HG03521 (cell line): Measurements from ENCODE around the gene CFAP58.

Source experiments
- ATAC-seq: cut with Tn5 transposase; IDR thresholded peaks from one replicate; pipeline ENCODE4 v1.9.1; 2021; ENCODE audit warnings: mild to moderate bottlenecking, moderate library complexity; ENCODE audit not compliant: unreplicated experiment

CFAP58 gene

GRCh38 chr10:104321725-104322415 is 31.8 kb upstream of the CFAP58 start:
- no peak for ATAC-seq

GRCh38 chr10:104322416-104322782 is 31.2 kb upstream of the CFAP58 start:
- no peak for ATAC-seq

- no peak for ATAC-seq
Measured at GRCh38 chr10:104323085-104323484, 30.5 kb upstream of the CFAP58 start.

- no peak for ATAC-seq
Measured at GRCh38 chr10:104323760-104324201, 29.9 kb upstream of the CFAP58 start.

GRCh38 chr10:104324221-104324686 is 29.4 kb upstream of the CFAP58 start:
- no peak for ATAC-seq

GRCh38 chr10:104324931-104325330 is 28.7 kb upstream of the CFAP58 start:
- ATAC-seq, result no peak

GRCh38 chr10:104325436-104326435 is 27.9 kb upstream of the CFAP58 start:
- ATAC-seq, result no peak

GRCh38 chr10:104326991-104327610 is 26.5 kb upstream of the CFAP58 start:
- no peak for ATAC-seq

GRCh38 chr10:104327745-104328645 is 25.6 kb upstream of the CFAP58 start:
- no peak for ATAC-seq

GRCh38 chr10:104328646-104328895 is 25.1 kb upstream of the CFAP58 start:
- no peak for ATAC-seq

- ATAC-seq, result no peak
Measured at GRCh38 chr10:104328896-104329710, 24.5 kb upstream of the CFAP58 start.

- no peak for ATAC-seq
Measured at GRCh38 chr10:104329735-104330134, 23.9 kb upstream of the CFAP58 start.

- ATAC-seq, result no peak
Measured at GRCh38 chr10:104330168-104331110, 23.2 kb upstream of the CFAP58 start.

- ATAC-seq, result no peak
Measured at GRCh38 chr10:104331208-104331838, 22.3 kb upstream of the CFAP58 start.

- ATAC-seq, result no peak
Measured at GRCh38 chr10:104332243-104333031, 21.2 kb upstream of the CFAP58 start.

- no peak for ATAC-seq
Measured at GRCh38 chr10:104333032-104333727, 20.5 kb upstream of the CFAP58 start.
